ENCODE measurements around the gene LCOR. TPM values are rescaled to one million over a fixed set of nuclear protein-coding genes. Genes with fewer than 3 reads are reported as not detected.

Gene LCOR
- total and polyA plus RNA-seq, 4 donors = 2.4 to 38.9 (median 19.5) TPM

- intact Hi-C loops (cut with DNase I) = no loop called here
- ATAC-seq (ENCODE audit: low FRiP score) (no peak), DNase-seq (no peak)
- Histone ChIP-seq H3K36me3 (ENCODE audit: control insufficient read depth in 1 of 2, insufficient read depth in 2 of 2, low read length in 1 of 2) (no peaks in the 10 kb centered on the region), H3K4me3 (ENCODE audit: low read length in 2 of 2) (no peak overlapping the region), H3K27ac (ENCODE audit: low read depth in 1 of 2, low read length in 2 of 2) (no peak overlapping the region), H3K27me3 (ENCODE audit: control insufficient read depth in 1 of 2, insufficient read depth in 2 of 2, low read length in 1 of 2) (no peaks in the 10 kb centered on the region), H3K9me3 (ENCODE audit: control insufficient read depth, low read length) (no peaks in the 10 kb centered on the region), H3K4me1 (ENCODE audit: control insufficient read depth in 1 of 2, insufficient read depth in 2 of 2, low read length in 2 of 2) (no peaks in the 10 kb centered on the region)
- 70 to 76% methylated on average over 3 of the region's 3 CpGs for WGBS, 2 donors
Observed at GRCh38 chr10:96890580-96890979, 58.5 kb downstream of the LCOR start.

GRCh38 chr10:96891840-96892239 is 59.7 kb downstream of the LCOR start:
- Histone ChIP-seq H3K4me3 (ENCODE audit: low read length in 2 of 2) (no peak overlapping the region), H3K27me3 (ENCODE audit: control insufficient read depth in 1 of 2, insufficient read depth in 2 of 2, low read length in 1 of 2) (no peaks in the 10 kb centered on the region), H3K9me3 (ENCODE audit: control insufficient read depth, low read length) (no peaks in the 10 kb centered on the region), H3K27ac (ENCODE audit: low read depth in 1 of 2, low read length in 2 of 2) (no peak overlapping the region), H3K36me3 (ENCODE audit: control insufficient read depth in 1 of 2, insufficient read depth in 2 of 2, low read length in 1 of 2) (no peaks in the 10 kb centered on the region), H3K4me1 (ENCODE audit: control insufficient read depth in 1 of 2, insufficient read depth in 2 of 2, low read length in 2 of 2) (no peaks in the 10 kb centered on the region)
- WGBS, 2 donors = 84 to 97% methylated on average over 4 of the region's 4 CpGs
- DNase-seq (no peak), ATAC-seq (ENCODE audit: low FRiP score) (no peak)
- intact Hi-C loops (cut with DNase I) = no loop called here

GRCh38 chr10:96895662-96896424 is 63.7 kb downstream of the LCOR start:
- Histone ChIP-seq H3K4me3 (ENCODE audit: low read length in 2 of 2) (no peak overlapping the region), H3K36me3 (ENCODE audit: control insufficient read depth in 1 of 2, insufficient read depth in 2 of 2, low read length in 1 of 2) (no peaks in the 10 kb centered on the region), H3K4me1 (ENCODE audit: control insufficient read depth in 1 of 2, insufficient read depth in 2 of 2, low read length in 2 of 2) (no peaks in the 10 kb centered on the region), H3K9me3 (ENCODE audit: control insufficient read depth, low read length) (no peaks in the 10 kb centered on the region), H3K27me3 (ENCODE audit: control insufficient read depth in 1 of 2, insufficient read depth in 2 of 2, low read length in 1 of 2) (no peaks in the 10 kb centered on the region), H3K27ac (ENCODE audit: low read depth in 1 of 2, low read length in 2 of 2) (no peak overlapping the region)
- WGBS, 2 donors = 92 to 93% methylated on average over 6 of the region's 6 CpGs
- DNase-seq (no peak), ATAC-seq (ENCODE audit: low FRiP score) (no peak)
- intact Hi-C loops (cut with DNase I) = no loop called here

- Histone ChIP-seq H3K9me3 (ENCODE audit: control insufficient read depth, low read length) (no peaks in the 10 kb centered on the region), H3K4me3 (ENCODE audit: low read length in 2 of 2) (no peak overlapping the region), H3K36me3 (ENCODE audit: control insufficient read depth in 1 of 2, insufficient read depth in 2 of 2, low read length in 1 of 2) (no peaks in the 10 kb centered on the region), H3K27ac (ENCODE audit: low read depth in 1 of 2, low read length in 2 of 2) (no peak overlapping the region), H3K4me1 (ENCODE audit: control insufficient read depth in 1 of 2, insufficient read depth in 2 of 2, low read length in 2 of 2) (no peaks in the 10 kb centered on the region), H3K27me3 (ENCODE audit: control insufficient read depth in 1 of 2, insufficient read depth in 2 of 2, low read length in 1 of 2) (no peaks in the 10 kb centered on the region)
- WGBS, 2 donors = 54 to 64% methylated on average over 1 of the region's 1 CpG
- DNase-seq (no peak), ATAC-seq (ENCODE audit: low FRiP score) (no peak)
- intact Hi-C loops (cut with DNase I) = no loop called here
Observed at GRCh38 chr10:96896884-96897589, 64.9 kb downstream of the LCOR start.

- Histone ChIP-seq H3K27me3 (ENCODE audit: control insufficient read depth in 1 of 2, insufficient read depth in 2 of 2, low read length in 1 of 2) (no peaks in the 10 kb centered on the region), H3K27ac (ENCODE audit: low read depth in 1 of 2, low read length in 2 of 2) (no peak overlapping the region), H3K36me3 (ENCODE audit: control insufficient read depth in 1 of 2, insufficient read depth in 2 of 2, low read length in 1 of 2) (no peaks in the 10 kb centered on the region), H3K4me1 (ENCODE audit: control insufficient read depth in 1 of 2, insufficient read depth in 2 of 2, low read length in 2 of 2) (peaks cover 0 to 6% of the 10 kb centered on the region in 2 donors), H3K9me3 (ENCODE audit: control insufficient read depth, low read length) (no peaks in the 10 kb centered on the region), H3K4me3 (ENCODE audit: low read length in 2 of 2) (no peak overlapping the region)
- 89 to 95% methylated on average over 1 of the region's 1 CpG for WGBS, 2 donors
- ATAC-seq (ENCODE audit: low FRiP score) = no peak
- intact Hi-C loops (cut with DNase I) = no loop called here
- DNase-seq = no peak
Observed at GRCh38 chr10:96902117-96902516, 70.0 kb downstream of the LCOR start.

- ATAC-seq (ENCODE audit: low FRiP score) (no peak), DNase-seq (no peak)
- no peak overlapping the region for H3K4me3 ChIP-seq (ENCODE audit: low read length in 2 of 2)
- intact Hi-C loops (cut with DNase I) = no loop called here
- 79 to 82% methylated on average over 4 of the region's 4 CpGs for WGBS, 2 donors
- H3K27ac ChIP-seq (ENCODE audit: low read depth in 1 of 2, low read length in 2 of 2) = no peak overlapping the region
- H3K27me3 ChIP-seq (ENCODE audit: control insufficient read depth in 1 of 2, insufficient read depth in 2 of 2, low read length in 1 of 2) = no peaks in the 10 kb centered on the region
- H3K36me3 ChIP-seq (ENCODE audit: control insufficient read depth in 1 of 2, insufficient read depth in 2 of 2, low read length in 1 of 2) = no peaks in the 10 kb centered on the region
- H3K9me3 ChIP-seq (ENCODE audit: control insufficient read depth, low read length) = no peaks in the 10 kb centered on the region
- peaks cover 0 to 6% of the 10 kb centered on the region in 2 donors for H3K4me1 ChIP-seq (ENCODE audit: control insufficient read depth in 1 of 2, insufficient read depth in 2 of 2, low read length in 2 of 2)
Observed at GRCh38 chr10:96902731-96903358, 70.7 kb downstream of the LCOR start.

- Histone ChIP-seq H3K9me3 (ENCODE audit: control insufficient read depth, low read length) (no peaks in the 10 kb centered on the region), H3K36me3 (ENCODE audit: control insufficient read depth in 1 of 2, insufficient read depth in 2 of 2, low read length in 1 of 2) (no peaks in the 10 kb centered on the region), H3K27ac (ENCODE audit: low read depth in 1 of 2, low read length in 2 of 2) (no peak overlapping the region), H3K27me3 (ENCODE audit: control insufficient read depth in 1 of 2, insufficient read depth in 2 of 2, low read length in 1 of 2) (no peaks in the 10 kb centered on the region), H3K4me1 (ENCODE audit: control insufficient read depth in 1 of 2, insufficient read depth in 2 of 2, low read length in 2 of 2) (peaks cover 0 to 6% of the 10 kb centered on the region in 2 donors), H3K4me3 (ENCODE audit: low read length in 2 of 2) (no peak overlapping the region)
- ATAC-seq (ENCODE audit: low FRiP score) (no peak), DNase-seq (no peak)
- intact Hi-C loops (cut with DNase I) = no loop called here
- 95% methylated on average over 4 of the region's 4 CpGs for WGBS, 2 donors
Observed at GRCh38 chr10:96904648-96905047, 72.5 kb downstream of the LCOR start.

- DNase-seq = no peak
- H3K27ac ChIP-seq (ENCODE audit: low read depth in 1 of 2, low read length in 2 of 2) = no peak overlapping the region
- H3K4me1 ChIP-seq (ENCODE audit: control insufficient read depth in 1 of 2, insufficient read depth in 2 of 2, low read length in 2 of 2) = peaks cover 0 to 6% of the 10 kb centered on the region in 2 donors
- H3K27me3 ChIP-seq (ENCODE audit: control insufficient read depth in 1 of 2, insufficient read depth in 2 of 2, low read length in 1 of 2) = no peaks in the 10 kb centered on the region
- intact Hi-C loops (cut with DNase I) = no loop called here
- no peaks in the 10 kb centered on the region for H3K36me3 ChIP-seq (ENCODE audit: control insufficient read depth in 1 of 2, insufficient read depth in 2 of 2, low read length in 1 of 2)
- ATAC-seq (ENCODE audit: low FRiP score) = no peak
- H3K9me3 ChIP-seq (ENCODE audit: control insufficient read depth, low read length) = no peaks in the 10 kb centered on the region
- no peak overlapping the region for H3K4me3 ChIP-seq (ENCODE audit: low read length in 2 of 2)
Observed at GRCh38 chr10:96906864-96907263, 74.8 kb downstream of the LCOR start.
